Measurements from ENCODE around the gene TRPC4. TPM values are rescaled to one million over a fixed set of nuclear protein-coding genes. Genes with fewer than 3 reads are reported as not detected.

The TRPC4 gene
- total and polyA plus RNA-seq, 10 donors, result 0.06 to 0.42 (median 0.15) TPM; not detected in 4

- H3K9me3 ChIP-seq, result no peaks in the 10 kb centered on the region
- H3K27me3 ChIP-seq (replicated peaks in 1 of 7), result no peaks in the 10 kb centered on the region
- no peak for DNase-seq
- no peaks in the 10 kb centered on the region for H3K4me1 ChIP-seq
- H3K4me3 ChIP-seq, result no peak overlapping the region
- 78 to 96% (median 87%) methylated on average over 1 of the region's 1 CpG for WGBS, 5 donors
- intact Hi-C loops (cut with DNase I; ENCODE audit: low total_unique reads), result no loop called here
- TF ChIP-seq CTCF (IDR thresholded peaks at IDR 0.05 in 8 of 11, conservative IDR thresholded peaks at IDR 0.05 in 3 of 11) (no peak), POLR2A (IDR thresholded peaks at IDR 0.05) (no peak), POLR2AphosphoS5 (IDR thresholded peaks at IDR 0.05) (no peak)
- H3K27ac ChIP-seq, result no peak overlapping the region
- no peaks in the 10 kb centered on the region for H3K36me3 ChIP-seq
These were observed 211.6 kb downstream of the TRPC4 start for GRCh38 chr13:37657956-37658355.

DNA sequence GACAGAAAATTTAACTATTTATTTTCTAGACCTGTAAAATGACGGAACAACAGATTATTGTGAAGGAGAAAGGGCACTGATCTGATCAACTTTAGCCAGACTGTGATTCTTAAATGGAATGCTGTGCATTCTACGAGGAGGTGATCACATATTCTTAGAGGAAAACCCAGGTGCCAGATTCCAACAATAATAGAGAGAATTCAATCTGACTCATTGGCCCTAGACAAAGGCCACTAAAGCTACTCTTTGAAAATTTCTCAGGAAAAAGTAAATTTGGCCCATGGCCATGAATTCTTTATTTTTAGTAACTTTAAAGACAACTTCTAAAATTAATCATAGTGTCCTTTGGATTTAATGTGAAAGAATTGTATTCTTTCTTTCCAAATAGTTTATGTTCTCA is 212.4 kb downstream of the TRPC4 start:
- Histone ChIP-seq H3K27me3 (replicated peaks in 1 of 7) (no peaks in the 10 kb centered on the region), H3K9me3 (no peaks in the 10 kb centered on the region), H3K36me3 (no peaks in the 10 kb centered on the region), H3K4me3 (no peak overlapping the region), H3K27ac (no peak overlapping the region), H3K4me1 (no peaks in the 10 kb centered on the region)
- no peak for TF ChIP-seq POLR2A (IDR thresholded peaks at IDR 0.05)
- no peak for TF ChIP-seq CTCF (IDR thresholded peaks at IDR 0.05 in 8 of 11, conservative IDR thresholded peaks at IDR 0.05 in 3 of 11)
- TF ChIP-seq POLR2AphosphoS5 (IDR thresholded peaks at IDR 0.05), result no peak
- intact Hi-C loops (cut with DNase I; ENCODE audit: low total_unique reads), result no loop called here
- 54 to 70% (median 57%) methylated on average over 2 of the region's 2 CpGs for WGBS, 5 donors
- no peak for DNase-seq

DNA sequence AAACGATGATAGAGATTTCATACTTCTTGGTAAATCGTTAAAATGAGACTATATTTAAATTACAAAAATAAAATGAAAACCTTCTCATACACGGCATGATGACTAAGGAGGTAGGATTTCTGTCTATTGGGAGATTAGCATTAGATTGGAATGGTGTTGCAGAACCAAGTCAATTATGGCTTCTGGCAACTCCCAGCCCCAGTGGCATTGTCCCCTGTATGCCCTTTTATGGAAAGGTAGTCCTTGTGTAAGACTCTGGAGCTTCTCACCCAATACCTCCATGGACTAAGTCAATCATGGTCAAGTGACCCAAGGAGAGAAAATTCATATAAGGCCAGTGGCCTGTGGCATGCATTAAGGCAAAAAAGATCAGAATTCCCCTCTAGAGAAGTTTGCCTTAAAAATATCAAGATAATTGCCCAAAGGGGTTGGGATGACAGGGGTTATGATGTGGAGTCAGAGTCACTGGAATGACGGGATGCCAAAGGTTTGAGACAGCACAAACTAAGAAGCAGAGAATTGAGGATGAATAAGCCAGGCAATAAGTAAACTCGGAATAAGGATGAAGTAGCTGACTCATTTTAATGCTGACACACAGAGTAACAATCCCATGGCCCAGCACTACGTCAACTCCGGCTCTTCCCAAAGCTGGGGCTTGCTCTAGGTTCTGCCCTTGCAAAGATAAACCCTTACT is 213.2 kb downstream of the TRPC4 start:
- Histone ChIP-seq H3K27me3 (replicated peaks in 1 of 7) (no peaks in the 10 kb centered on the region), H3K4me1 (no peaks in the 10 kb centered on the region), H3K36me3 (no peaks in the 10 kb centered on the region), H3K9me3 (no peaks in the 10 kb centered on the region), H3K4me3 (no peak overlapping the region), H3K27ac (no peak overlapping the region)
- WGBS, 5 donors, result 66 to 90% (median 82%) methylated on average over 7 of the region's 7 CpGs
- intact Hi-C loops (cut with DNase I; ENCODE audit: low total_unique reads), result no loop called here
- TF ChIP-seq CTCF (IDR thresholded peaks at IDR 0.05 in 8 of 11, conservative IDR thresholded peaks at IDR 0.05 in 3 of 11) (no peak), POLR2A (IDR thresholded peaks at IDR 0.05) (no peak), POLR2AphosphoS5 (IDR thresholded peaks at IDR 0.05) (no peak)
- DNase-seq, result no peak

GRCh38 chr13:37652596-37652995 is 217.0 kb downstream of the TRPC4 start:
- no peaks in the 10 kb centered on the region for H3K9me3 ChIP-seq
- H3K27ac ChIP-seq, result no peak overlapping the region
- H3K4me1 ChIP-seq, result no peaks in the 10 kb centered on the region
- DNase-seq, result no peak
- no peak overlapping the region for H3K4me3 ChIP-seq
- intact Hi-C loops (cut with DNase I; ENCODE audit: low total_unique reads), result no loop called here
- H3K36me3 ChIP-seq, result no peaks in the 10 kb centered on the region
- 86 to 92% (median 88%) methylated on average over 1 of the region's 1 CpG for WGBS, 5 donors
- no peaks in the 10 kb centered on the region for H3K27me3 ChIP-seq (replicated peaks in 1 of 7)
- TF ChIP-seq CTCF (IDR thresholded peaks at IDR 0.05 in 8 of 11, conservative IDR thresholded peaks at IDR 0.05 in 3 of 11), result no peak
- no peak for TF ChIP-seq POLR2AphosphoS5 (IDR thresholded peaks at IDR 0.05)
- TF ChIP-seq POLR2A (IDR thresholded peaks at IDR 0.05), result no peak

All from spleen (tissue), 11 donors.